T-helper 2 cell (primary cell): Measurements from ENCODE around the gene CDCP1.
A peak's percentile ranks its signal among the peaks of the same experiment; 100 is the strongest.
"Not testable (repeated sequence)": the region's sequence is repeated elsewhere in the genome, so short reads cannot be mapped to it uniquely, and the experiment has no call there.

ENCODE experiments used
- DNase-seq, 5 experiments: peaks; one replicate each; pipeline versions ENCODE4 v3.0.0 to v3.0.0-alpha.2; 2012 to 2022

CDCP1 gene

GRCh38 chr3:45169125-45169904 lies 23.1 kb upstream of the CDCP1 start:
- DNase-seq = no peak

- DNase-seq = no peak
These were observed 22.3 kb upstream of the CDCP1 start for GRCh38 chr3:45168451-45168850.

GRCh38 chr3:45167011-45167911 lies 21.1 kb upstream of the CDCP1 start:
- DNase-seq = peak; percentile 26 to 94 (median 49)

- no peak for DNase-seq
These were observed 20.2 kb upstream of the CDCP1 start for GRCh38 chr3:45166321-45166879.

- DNase-seq = no peak
These were observed 19.5 kb upstream of the CDCP1 start for GRCh38 chr3:45165497-45166283.

GRCh38 chr3:45164056-45164455 lies 17.9 kb upstream of the CDCP1 start:
- DNase-seq = no peak

- peak in 1 of 5 experiments; percentile 45 for DNase-seq
These were observed 17.3 kb upstream of the CDCP1 start for GRCh38 chr3:45163481-45163880.

- DNase-seq = no peak
These were observed 8.5 kb upstream of the CDCP1 start for GRCh38 chr3:45154641-45155147.

GRCh38 chr3:45153658-45154437 lies 7.7 kb upstream of the CDCP1 start:
- DNase-seq = no peak

- no peak for DNase-seq
These were observed 6.1 kb upstream of the CDCP1 start for GRCh38 chr3:45152307-45152706.

- no peak for DNase-seq
These were observed 4.9 kb upstream of the CDCP1 start for GRCh38 chr3:45151100-45151499.

- DNase-seq = no peak
These were observed 2.7 kb upstream of the CDCP1 start for GRCh38 chr3:45148921-45149320.

- no peak for DNase-seq
These were observed 955 bp downstream of the CDCP1 start for GRCh38 chr3:45145223-45145622.

GRCh38 chr3:45143673-45144671 lies 2.2 kb downstream of the CDCP1 start:
- DNase-seq = no peak

GRCh38 chr3:45140770-45141155 lies 5.4 kb downstream of the CDCP1 start:
- not testable (repeated sequence) for DNase-seq

- no peak for DNase-seq
These were observed 5.9 kb downstream of the CDCP1 start for GRCh38 chr3:45140141-45140769.

- no peak for DNase-seq
These were observed 6.6 kb downstream of the CDCP1 start for GRCh38 chr3:45139372-45140140.

GRCh38 chr3:45137656-45138181 lies 8.5 kb downstream of the CDCP1 start:
- DNase-seq = no peak

- DNase-seq = no peak
These were observed 10.2 kb downstream of the CDCP1 start for GRCh38 chr3:45135959-45136358.
